NCI-H510A treated with DMSO at 0.1 percent for 48 hours (cell line): ENCODE results near the gene KRTAP10-2.
"Not testable (repeated sequence)": the region's sequence is repeated elsewhere in the genome, so short reads cannot be mapped to it uniquely, and the experiment has no call there.

ENCODE experiments used
- DNase-seq: peaks from one replicate; lab custom pipeline; 2025; lab: John Stamatoyannopoulos, UW

Gene KRTAP10-2, protein sequence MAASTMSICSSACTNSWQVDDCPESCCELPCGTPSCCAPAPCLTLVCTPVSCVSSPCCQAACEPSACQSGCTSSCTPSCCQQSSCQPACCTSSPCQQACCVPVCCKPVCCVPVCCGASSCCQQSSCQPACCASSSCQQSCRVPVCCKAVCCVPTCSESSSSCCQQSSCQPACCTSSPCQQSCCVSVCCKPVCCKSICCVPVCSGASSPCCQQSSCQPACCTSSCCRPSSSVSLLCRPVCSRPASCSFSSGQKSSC

DNA sequence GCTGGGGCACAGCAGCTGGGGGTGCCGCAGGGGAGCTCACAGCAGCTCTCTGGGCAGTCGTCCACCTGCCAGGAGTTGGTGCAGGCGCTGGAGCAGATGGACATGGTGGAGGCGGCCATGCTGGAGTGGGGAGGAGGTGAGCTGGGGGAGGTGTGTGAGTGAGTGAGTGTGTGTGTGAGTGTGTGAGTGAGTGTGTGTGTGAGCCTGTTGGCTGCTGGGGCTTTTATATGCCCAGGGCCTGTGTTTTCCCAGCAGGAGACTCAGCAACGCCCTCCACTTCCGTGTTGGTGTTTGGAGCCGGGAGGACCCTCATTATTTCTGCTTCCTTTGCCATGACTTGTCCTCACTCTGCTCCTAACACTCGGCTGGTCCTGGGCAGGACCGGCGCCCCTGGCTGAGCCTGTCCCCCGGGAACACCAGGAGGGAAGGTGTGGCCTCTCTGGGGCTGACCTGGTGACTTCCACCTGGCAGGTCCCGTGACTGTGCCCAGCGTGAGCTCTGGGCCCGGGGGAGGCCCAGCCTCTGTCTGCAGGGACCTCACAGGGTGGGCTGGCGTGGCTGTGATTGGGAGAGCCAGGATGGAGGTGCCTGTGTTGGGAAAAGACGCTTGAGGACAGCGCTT lies at the start of gene KRTAP10-2:
Gene KRTAP10-2, minus strand, starts transcription at position 166 of the 622 bp plus-strand sequence. Its CDS starts 47 bp downstream, at position 119.
- no peak for DNase-seq

DNA sequence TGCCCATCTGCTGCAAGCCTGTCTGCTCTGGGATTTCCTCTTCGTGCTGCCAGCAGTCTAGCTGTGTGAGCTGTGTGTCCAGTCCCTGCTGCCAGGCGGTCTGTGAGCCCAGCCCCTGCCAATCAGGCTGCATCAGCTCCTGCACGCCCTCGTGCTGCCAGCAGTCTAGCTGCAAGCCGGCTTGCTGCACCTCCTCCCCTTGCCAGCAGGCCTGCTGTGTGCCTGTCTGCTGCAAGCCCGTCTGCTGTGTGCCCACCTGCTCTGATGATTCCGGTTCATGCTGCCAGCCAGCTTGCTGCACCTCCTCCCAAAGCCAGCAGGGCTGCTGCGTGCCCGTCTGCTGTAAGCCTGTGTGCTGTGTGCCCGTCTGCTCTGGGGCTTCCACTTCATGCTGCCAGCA lies 49.8 kb upstream of the KRTAP10-2 start:
- DNase-seq: not testable (repeated sequence)

DNA sequence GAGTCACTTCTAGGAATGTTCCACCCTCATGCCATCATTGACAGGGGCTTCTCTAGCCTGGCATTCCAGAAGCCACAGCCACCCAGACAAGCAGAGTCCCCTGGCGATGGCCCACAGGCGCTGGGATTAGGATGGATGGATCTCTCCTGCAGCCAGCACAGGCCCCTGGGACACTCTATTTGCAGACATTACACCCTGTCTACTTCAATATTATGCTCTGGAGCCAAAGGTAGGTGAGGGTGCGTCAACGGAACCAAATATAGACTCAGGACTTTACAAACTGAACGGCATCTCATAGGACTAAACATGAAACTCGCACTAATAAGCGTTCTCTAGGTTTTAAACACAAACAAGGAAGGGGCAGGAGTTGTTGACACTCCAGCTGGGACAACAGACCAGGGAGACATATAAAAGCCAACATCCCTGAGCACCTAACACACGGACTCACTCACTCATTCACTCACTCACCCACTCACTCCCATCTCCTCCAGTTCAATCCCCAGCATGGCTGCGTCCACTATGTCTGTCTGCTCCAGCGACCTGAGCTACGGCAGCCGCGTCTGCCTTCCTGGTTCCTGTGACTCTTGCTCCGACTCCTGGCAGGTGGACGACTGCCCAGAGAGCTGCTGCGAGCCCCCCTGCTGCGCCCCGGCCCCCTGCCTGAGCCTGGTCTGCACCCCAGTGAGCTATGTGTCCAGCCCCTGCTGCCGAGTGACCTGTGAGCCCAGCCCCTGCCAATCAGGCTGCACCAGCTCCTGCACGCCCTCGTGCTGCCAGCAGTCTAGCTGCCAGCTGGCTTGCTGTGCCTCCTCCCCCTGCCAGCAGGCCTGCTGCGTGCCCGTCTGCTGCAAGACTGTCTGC lies 49.0 kb upstream of the KRTAP10-2 start, which contains the start of gene KRTAP10-7:
Gene KRTAP10-7, plus strand, starts transcription at position 480 of the 861 bp plus-strand sequence. Its CDS starts 25 bp downstream, at position 505.
- DNase-seq: not testable (repeated sequence)

DNA sequence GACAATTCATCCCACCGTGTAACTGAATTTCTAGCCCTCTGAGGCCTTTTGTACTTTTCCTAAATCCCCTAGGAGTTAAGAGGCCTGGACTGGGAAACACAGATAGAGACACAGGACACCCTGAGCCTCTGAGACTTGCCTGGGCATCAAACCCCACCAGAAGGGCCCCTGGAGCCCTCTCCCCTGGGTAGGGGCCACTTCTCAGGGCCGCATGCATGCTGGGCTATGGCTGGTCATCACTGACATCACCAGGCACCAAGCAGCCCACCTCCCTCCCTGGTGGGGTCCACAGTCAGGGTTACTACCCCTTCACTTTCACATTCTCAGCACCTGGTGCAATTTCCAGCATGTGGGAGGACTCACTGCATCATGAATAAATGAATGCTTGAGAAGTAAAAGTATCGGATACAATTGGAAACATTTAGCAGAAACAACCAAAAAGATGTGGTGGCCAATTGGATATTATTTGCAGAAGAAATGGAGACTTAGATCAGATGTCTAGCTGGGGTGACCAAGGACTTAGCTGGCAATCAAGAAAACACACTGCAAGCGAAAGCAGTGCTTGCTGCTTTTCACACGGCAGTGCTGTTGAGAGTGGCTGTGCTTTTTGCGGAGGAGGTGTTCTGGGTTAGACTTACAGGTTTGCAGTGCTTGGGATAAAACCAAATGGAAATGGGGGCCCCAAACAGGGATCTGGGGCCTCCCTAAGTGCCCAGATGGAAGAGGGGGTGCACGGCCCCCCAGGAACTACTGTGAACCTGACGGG lies 48.1 kb upstream of the KRTAP10-2 start:
- no peak for DNase-seq

DNA sequence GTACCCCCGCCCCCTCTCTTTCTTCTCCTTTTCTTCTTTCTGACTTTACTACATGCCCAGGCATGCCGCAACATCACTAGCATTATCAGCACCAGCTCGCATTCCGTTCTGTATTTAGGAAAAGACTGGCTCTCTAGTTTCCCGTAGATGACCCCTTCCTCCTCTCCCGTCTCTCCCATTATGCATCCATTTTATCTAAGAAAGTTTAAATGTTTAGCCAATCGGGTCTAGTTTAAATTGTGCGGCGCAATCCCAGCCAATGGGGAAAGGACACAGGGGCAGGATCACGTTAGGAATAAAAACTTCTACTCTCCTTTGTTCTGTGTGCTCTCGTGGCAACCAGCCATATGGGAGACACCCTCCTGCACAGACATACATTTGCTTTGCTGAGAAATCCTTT lies 46.8 kb upstream of the KRTAP10-2 start:
- DNase-seq: no peak

DNA sequence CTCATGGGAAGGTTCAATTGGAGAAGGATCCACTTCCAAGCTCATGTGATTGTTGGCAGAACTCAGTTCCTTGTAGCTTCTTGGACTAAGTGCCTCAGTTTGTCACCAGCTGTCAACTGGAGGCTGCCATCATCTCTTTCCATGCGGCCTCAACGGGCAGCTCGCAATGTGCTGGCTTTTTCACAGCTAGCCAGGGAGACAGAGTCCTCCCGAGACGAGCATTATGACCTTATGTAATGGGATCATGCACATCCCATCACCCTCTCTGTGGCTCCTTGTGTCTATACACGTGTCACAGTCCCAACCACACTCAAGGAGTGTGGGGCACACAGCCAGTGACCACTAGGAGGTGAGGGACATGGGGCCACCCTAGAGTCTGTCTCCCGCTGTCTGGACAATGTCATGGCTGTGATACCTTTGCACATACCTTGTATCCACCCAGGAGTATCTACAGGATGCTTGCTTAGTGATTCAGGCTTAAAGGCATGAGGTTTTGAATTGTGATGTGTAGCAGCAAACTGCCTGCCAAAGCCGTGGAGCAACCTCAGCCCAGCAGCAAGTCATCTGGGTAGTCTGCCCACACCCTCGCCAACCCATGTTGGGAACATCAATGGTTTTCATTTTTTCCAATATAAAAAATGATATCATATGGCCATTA lies 44.9 kb upstream of the KRTAP10-2 start:
- no peak for DNase-seq

DNA sequence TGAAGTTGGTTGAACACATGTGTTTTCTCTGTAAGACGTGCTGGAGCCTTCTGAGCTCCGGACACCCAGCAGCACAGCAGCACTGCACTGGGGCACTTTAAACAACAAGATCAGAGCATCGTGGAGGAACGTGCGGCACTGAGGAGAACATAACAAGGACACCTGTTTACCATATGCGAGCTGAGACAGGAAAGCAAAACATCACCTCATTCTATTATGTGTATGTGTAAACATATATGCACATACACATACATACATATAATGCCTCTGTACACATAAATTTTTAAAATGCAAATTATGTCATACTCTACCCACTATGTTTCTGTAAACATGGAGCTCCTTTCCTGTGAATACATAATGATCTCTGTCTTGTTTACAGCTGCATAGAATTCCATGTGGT lies 44.2 kb upstream of the KRTAP10-2 start:
- DNase-seq: no peak

DNA sequence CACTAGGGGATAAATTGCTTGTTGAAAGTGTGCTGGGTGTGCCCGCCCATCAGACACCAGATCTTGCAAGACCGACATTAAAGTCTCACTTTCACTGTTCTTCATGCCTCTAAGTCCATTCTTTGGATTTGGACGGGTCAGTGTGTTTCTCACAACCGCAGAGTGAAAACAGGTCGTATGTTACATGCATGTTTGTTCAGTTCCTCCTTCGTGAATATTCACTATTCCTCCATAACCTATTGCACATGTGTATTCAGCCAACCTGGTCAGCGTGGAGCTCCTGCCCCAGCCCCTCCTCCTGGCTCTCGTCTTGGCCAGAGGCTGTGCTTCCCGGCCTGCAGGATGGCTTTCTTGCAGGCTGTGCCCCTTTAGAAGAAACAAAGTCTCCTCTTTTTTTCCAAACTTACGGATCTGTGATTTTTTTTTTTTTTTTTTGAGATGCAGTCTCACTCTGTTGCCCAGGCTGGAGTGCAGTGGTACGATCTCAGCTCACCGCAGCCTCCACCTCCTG lies 43.2 kb upstream of the KRTAP10-2 start:
- no peak for DNase-seq

DNA sequence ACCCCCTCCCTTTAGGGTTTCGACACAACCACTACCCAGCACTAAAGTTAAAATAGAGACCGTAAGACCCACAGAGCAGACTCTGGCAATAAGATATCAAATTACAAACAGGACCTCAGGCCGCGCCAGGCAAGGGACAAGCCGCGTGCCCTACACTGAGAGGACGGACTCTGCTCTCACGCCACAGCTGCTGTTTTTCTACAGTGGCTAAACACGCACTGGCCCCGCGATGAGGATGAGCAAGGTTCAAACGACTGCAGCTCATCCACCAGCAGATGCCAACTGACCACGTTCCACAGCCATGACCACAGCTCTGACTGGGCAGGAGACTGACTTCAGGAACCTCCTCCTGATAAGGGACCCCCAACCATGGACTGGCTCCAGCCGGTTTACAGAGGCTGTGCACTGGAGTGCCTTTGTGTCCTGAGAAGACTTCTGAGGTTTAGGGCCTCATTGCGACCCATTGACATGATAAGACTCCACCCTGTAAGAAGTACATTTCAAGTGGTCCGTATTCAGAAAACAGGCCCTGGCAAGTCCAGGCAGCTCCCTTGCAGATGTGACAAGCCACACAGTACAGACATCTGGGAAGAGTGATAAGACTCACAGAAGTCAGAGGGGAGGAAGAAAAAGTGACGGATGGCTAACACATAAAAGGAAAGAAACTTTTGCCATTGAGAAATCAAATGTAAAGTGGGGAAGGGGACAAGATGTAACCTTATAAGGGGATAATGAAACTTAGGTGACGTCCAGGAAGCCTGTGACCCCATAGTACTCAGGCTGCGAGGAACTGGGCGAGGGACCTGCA lies 42.5 kb upstream of the KRTAP10-2 start:
- peak; percentile 20 for DNase-seq

DNA sequence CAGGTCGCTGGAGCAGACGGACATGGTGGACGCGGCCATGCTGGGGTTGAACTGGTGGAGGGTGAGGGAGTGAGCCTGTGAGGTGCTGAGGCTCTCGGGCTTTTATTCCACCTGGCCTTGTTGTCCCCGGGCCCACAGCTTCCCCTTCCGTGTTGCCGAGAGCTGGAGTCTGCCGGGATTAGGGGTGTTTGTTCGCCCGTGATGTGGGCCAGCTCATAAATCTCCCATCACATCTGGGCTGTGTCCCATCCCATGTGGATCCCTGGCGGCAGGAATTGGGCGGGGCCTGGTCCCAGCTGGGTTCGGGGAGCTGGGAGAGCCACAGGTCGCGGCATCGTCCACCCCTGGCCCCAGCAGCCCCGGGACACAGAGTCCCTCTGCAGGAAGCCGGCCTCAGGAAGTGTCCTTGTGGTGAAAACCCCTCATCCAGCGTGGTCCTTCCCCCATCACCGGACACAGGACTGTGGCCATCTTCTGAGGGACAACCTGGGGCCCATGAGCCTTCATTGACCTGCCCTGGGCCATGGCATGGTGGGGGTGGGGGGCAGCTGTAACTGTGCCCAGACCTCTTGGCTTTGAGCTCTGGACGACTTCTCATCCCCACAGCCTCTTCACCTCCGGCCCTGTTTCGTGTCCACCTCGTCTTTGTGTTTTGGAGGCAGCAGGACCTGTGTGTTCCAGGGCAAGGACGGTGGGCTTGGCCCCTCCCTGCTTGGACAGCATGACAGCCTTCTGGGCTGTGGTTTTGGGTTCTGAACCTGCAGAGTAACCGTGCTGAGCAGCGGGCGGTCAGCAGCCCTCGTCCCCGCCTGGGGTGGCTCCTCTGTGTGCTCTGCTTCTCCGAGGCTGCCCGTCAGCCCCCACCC lies 41.4 kb upstream of the KRTAP10-2 start, which contains the start of gene KRTAP10-6:
Gene KRTAP10-6, minus strand, starts transcription at position 60 of the 866 bp plus-strand sequence. Its CDS starts 21 bp downstream, at position 39.
- no peak for DNase-seq

DNA sequence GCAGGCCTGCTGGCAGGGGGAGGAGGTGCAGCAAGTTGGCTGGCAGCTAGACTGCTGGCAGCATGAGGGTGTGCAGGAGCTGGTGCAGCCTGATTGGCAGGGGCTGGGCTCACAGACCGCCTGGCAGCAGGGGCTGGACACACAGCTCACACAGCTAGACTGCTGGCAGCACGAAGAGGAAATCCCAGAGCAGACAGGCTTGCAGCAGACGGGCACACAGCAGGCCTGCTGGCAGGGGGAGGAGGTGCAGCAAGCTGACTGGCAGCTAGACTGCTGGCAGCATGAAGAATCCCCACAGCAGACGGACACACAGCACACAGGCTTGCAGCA lies 40.5 kb upstream of the KRTAP10-2 start:
- DNase-seq: not testable (repeated sequence)

DNA sequence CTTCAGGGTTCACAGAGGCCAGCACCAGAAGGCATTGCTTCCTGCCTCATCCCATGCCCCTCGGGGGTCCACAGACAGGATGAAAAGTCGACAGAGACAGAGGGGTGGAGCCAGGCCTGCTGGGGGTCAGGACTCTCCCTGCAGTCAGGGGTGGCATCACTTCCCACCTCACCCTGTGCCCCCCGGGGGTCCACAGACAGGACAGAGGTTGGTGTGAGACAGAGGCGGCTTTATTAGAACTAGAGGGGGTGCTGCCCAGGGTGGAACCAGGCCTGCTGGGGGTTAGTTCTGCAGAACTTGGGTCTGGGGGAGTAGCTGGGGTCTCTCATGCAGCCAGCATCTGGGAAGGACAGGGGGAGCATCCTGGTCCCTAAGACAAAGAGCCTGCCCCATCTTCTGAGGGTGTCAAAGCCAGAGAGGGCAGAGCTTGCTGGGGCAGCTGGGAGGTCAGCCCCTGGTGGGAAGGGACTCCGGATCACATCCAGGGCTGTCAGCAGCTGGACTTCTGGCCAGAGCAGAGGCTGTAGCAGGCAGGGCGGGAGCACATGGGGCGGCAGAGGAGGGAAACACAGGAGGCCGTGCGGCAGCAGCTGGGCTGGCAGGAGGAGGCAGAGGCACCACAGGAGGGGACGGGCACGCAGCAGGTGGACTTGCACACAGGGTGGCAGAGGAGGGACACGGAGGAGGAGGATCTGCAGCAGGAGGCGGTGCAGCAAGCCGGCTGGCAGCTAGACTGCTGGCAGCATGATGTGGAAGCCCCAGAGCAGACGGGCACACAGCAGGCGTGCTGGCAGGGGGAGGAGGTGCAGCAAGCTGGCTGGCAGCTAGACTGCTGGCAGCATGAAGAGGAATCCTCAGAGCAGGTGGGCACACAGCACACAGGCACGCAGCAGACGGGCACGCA lies 39.8 kb upstream of the KRTAP10-2 start:
- DNase-seq: not testable (repeated sequence)

DNA sequence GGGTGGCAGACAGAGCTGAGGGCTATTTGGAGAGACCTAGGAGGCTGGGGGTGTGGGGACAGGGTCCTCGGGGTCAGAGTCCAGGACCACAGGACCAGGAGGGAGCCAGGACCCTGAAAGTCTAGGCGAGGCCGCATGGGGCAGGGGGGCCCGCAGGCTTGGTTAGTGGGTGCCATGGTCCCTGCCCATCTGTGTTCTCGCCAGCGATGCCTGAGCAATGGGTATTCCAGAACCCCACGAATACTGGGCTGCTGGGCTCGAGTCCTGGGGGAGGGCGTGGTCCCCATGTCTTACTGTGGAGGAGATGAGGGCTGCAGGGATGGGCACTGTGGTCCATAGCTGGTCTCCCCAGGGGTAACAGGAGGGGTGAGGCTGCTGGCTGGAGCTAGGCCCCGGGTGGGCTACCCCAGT lies 39.0 kb upstream of the KRTAP10-2 start:
- DNase-seq: no peak

DNA sequence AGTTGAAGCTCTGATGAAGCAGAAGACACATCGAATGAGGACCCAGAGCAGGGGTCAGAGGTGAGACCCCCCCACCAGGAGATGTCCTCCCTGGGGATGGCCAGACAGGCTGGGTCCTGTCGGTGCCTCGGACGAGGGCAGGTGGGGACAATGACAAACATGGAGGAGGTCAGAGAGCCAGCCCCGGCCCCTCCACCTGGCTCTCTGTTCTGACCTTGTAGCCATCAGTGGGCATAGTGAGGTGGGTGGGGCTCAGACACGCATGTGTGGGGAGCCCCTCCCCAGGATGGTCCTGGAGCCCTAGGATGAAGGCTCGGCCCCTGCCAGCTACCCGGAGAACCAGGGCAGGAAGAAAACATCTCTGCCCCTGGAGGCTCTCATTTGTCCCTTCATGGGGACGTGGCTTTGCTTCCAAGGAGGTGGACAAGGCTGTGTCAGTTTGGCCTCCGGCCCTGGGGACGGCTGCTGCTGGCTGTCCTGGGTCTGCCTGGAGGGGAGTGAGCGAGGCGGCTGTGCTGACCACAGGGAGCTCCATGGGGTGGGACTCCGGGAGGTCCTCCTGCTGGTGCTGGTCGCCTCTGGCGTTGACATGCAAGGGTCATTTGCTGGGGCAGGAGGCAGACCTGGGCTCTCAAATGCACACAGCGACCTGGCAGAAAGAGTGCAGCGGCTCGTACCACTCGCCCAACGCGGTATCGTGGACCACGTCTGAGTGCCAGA lies 38.4 kb upstream of the KRTAP10-2 start:
- DNase-seq: no peak

DNA sequence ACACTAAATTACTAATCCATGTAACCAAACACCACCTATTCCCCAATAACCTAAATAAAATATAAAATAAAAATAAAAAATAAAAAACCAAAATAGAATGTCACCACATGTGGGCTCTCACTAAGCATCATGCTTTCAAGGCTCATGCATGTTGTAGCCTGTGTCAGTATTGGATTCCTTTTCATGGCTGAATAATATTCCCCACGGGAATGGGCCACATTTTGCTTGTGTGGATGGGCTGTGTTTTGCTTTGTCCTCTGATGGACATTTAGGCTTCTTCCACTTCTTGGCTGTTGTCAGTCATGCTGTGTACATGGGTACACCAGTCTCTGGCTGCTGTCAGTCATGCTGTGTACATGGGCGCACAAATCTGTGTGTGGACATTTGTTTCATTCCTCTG lies 37.8 kb upstream of the KRTAP10-2 start:
- no peak for DNase-seq

DNA sequence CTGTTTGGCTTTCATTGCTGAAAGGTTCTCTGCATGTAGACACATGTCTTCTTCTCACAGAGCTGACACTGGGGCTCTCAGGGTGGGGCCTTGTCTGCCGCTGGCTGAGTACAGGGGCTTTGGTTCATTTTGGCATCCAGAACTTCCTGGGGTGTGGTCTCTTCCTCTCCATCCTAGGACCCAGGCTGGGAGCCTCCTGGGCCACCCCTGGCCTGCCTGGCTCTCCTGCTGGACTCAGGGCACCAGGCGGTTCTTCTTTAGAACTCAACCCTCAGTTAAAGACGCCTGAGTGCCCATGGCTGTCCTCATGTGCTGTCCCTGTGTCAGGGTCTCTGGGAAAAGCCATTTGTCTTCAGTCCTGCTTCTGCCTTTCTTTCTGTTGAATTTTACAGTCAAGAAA lies 34.6 kb upstream of the KRTAP10-2 start:
- no peak for DNase-seq

DNA sequence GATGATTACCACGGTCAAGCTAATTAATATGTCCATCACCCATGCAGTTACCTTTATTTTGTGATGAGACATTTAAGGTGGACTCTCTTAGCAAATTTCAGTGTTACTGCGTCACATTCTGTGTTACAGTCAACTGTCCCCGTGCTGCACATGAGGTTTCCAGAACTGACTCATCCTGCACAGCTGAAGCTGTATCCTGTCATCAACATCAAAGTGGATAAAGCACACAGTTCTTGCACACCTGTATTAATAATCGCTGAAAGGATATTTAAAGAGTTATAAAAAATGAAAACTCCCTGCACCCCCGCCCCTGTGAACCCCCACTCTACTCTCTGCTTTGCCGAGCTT lies 32.5 kb upstream of the KRTAP10-2 start:
- DNase-seq: no peak
